Hematopoietic multipotent progenitor cell treated with erythropoietin and hydrocortisone succinate and interleukin-3 and kit ligand, for 15 days (in vitro differentiated cells): ENCODE results near the gene CACUL1.
A peak's percentile ranks its signal among the peaks of the same experiment; 100 is the strongest.
"Not testable (repeated sequence)": the region's sequence is repeated elsewhere in the genome, so short reads cannot be mapped to it uniquely, and the experiment has no call there.

Source experiments
- DNase-seq: peaks from one replicate; pipeline ENCODE4 v3.0.0-alpha.2; 2015; ENCODE audit warnings: low spot score

The CACUL1 gene

GRCh38 chr10:118768041-118768919 lies 13.5 kb upstream of the CACUL1 start:
- DNase-seq, result no peak

GRCh38 chr10:118767297-118768040 lies 12.7 kb upstream of the CACUL1 start:
- DNase-seq, result no peak

GRCh38 chr10:118764195-118764594 lies 9.4 kb upstream of the CACUL1 start:
- DNase-seq, result no peak

GRCh38 chr10:118763202-118763988 lies 8.6 kb upstream of the CACUL1 start:
- no peak for DNase-seq

GRCh38 chr10:118760265-118760664 lies 5.5 kb upstream of the CACUL1 start:
- DNase-seq, result no peak

GRCh38 chr10:118758449-118758848 lies 3.7 kb upstream of the CACUL1 start:
- no peak for DNase-seq

- DNase-seq, result no peak
Measured at GRCh38 chr10:118754229-118754555, 578 bp downstream of the CACUL1 start.

GRCh38 chr10:118753331-118754228 lies 1.2 kb downstream of the CACUL1 start:
- peak; percentile 54 for DNase-seq

- DNase-seq, result no peak
Measured at GRCh38 chr10:118752409-118752808, 2.4 kb downstream of the CACUL1 start.

- DNase-seq, result no peak
Measured at GRCh38 chr10:118751265-118751664, 3.5 kb downstream of the CACUL1 start.

- no peak for DNase-seq
Measured at GRCh38 chr10:118748041-118748440, 6.7 kb downstream of the CACUL1 start.

- DNase-seq, result no peak
Measured at GRCh38 chr10:118746246-118746645, 8.5 kb downstream of the CACUL1 start.

- no peak for DNase-seq
Measured at GRCh38 chr10:118745056-118745455, 9.7 kb downstream of the CACUL1 start.

- not testable (repeated sequence) for DNase-seq
Measured at GRCh38 chr10:118744346-118744918, 10.3 kb downstream of the CACUL1 start.

GRCh38 chr10:118742782-118743181 lies 12.0 kb downstream of the CACUL1 start:
- no peak for DNase-seq

GRCh38 chr10:118742032-118742431 lies 12.7 kb downstream of the CACUL1 start:
- no peak for DNase-seq

GRCh38 chr10:118738406-118738805 lies 16.4 kb downstream of the CACUL1 start:
- no peak for DNase-seq

- DNase-seq, result peak; percentile 43
Measured at GRCh38 chr10:118737603-118738302, 17.0 kb downstream of the CACUL1 start.

- DNase-seq, result no peak
Measured at GRCh38 chr10:118735294-118735693, 19.5 kb downstream of the CACUL1 start.

- no peak for DNase-seq
Measured at GRCh38 chr10:118734475-118734874, 20.3 kb downstream of the CACUL1 start.
